Fibroblast of the conjunctiva (primary cell): ENCODE results near the gene SUSD5.
"Not testable (repeated sequence)": the region's sequence is repeated elsewhere in the genome, so short reads cannot be mapped to it uniquely, and the experiment has no call there.

Source experiments
- DNase-seq: peaks from one replicate; pipeline ENCODE4 v3.0.0-alpha.2; 2010; ENCODE audit warnings: low read depth

Gene SUSD5

GRCh38 chr3:33194303-33194702, 24.3 kb downstream of the SUSD5 start:
- DNase-seq: no peak

GRCh38 chr3:33187368-33187634, 31.3 kb downstream of the SUSD5 start:
- no peak for DNase-seq

- no peak for DNase-seq
Observed at GRCh38 chr3:33186524-33187367, 31.9 kb downstream of the SUSD5 start.

- DNase-seq: no peak
Observed at GRCh38 chr3:33184863-33185262, 33.7 kb downstream of the SUSD5 start.

- DNase-seq: not testable (repeated sequence)
Observed at GRCh38 chr3:33181641-33182040, 37.0 kb downstream of the SUSD5 start.

GRCh38 chr3:33181229-33181628, 37.4 kb downstream of the SUSD5 start:
- DNase-seq: no peak

- no peak for DNase-seq
Observed at GRCh38 chr3:33179132-33179531, 39.5 kb downstream of the SUSD5 start.

GRCh38 chr3:33174711-33175414, 43.7 kb downstream of the SUSD5 start:
- no peak for DNase-seq

GRCh38 chr3:33174095-33174494, 44.5 kb downstream of the SUSD5 start:
- no peak for DNase-seq

- no peak for DNase-seq
Observed at GRCh38 chr3:33173672-33174071, 44.9 kb downstream of the SUSD5 start.

- DNase-seq: no peak
Observed at GRCh38 chr3:33173103-33173502, 45.5 kb downstream of the SUSD5 start.

GRCh38 chr3:33171580-33171979, 47.0 kb downstream of the SUSD5 start:
- DNase-seq: no peak

- DNase-seq: no peak
Observed at GRCh38 chr3:33170531-33170930, 48.1 kb downstream of the SUSD5 start.

- DNase-seq: no peak
Observed at GRCh38 chr3:33167716-33168336, 50.8 kb downstream of the SUSD5 start.

- DNase-seq: no peak
Observed at GRCh38 chr3:33167284-33167683, 51.3 kb downstream of the SUSD5 start.

- no peak for DNase-seq
Observed at GRCh38 chr3:33166095-33166494, 52.5 kb downstream of the SUSD5 start.

- DNase-seq: no peak
Observed at GRCh38 chr3:33165372-33165771, 53.2 kb downstream of the SUSD5 start.

GRCh38 chr3:33162621-33163020, 56.0 kb downstream of the SUSD5 start:
- DNase-seq: not testable (repeated sequence)

GRCh38 chr3:33159981-33160380, 58.6 kb downstream of the SUSD5 start:
- DNase-seq: no peak

GRCh38 chr3:33159234-33159633, 59.4 kb downstream of the SUSD5 start:
- DNase-seq: no peak

- no peak for DNase-seq
Observed at GRCh38 chr3:33155301-33155700, 63.3 kb downstream of the SUSD5 start.

GRCh38 chr3:33153782-33154181, 64.8 kb downstream of the SUSD5 start:
- DNase-seq: no peak
